ENCODE results near the gene ARMC12. TPM values are rescaled to one million over a fixed set of nuclear protein-coding genes. Genes with fewer than 3 reads are reported as not detected.

Gene ARMC12
- total RNA-seq, 3 donors from 2014 or later (not counting 1 experiment from before 2014, with no cell fraction given), result 0.59 to 1.5 (median 0.64) TPM

- TF ChIP-seq CTCF (IDR thresholded peaks at IDR 0.05), result no peak
- Histone ChIP-seq H3K27ac (ENCODE audit: low read length) (no peak overlapping the region), H3K27me3 (ENCODE audit: control insufficient read depth, insufficient read depth, low read length) (no peaks in the 10 kb centered on the region), H3K9me3 (ENCODE audit: control insufficient read depth, insufficient read depth, low read length) (no peaks in the 10 kb centered on the region), H3K36me3 (ENCODE audit: control insufficient read depth, insufficient read depth, low read length) (no peaks in the 10 kb centered on the region), H3K4me1 (ENCODE audit: control insufficient read depth, insufficient read depth, low read length) (no peaks in the 10 kb centered on the region), H3K4me3 (ENCODE audit: low read length) (no peak overlapping the region)
- intact Hi-C loops (cut with micrococcal nuclease), result no loop called here
- Mint-ChIP-seq H3K36me3 (no peaks in the 10 kb centered on the region), H3K27ac (no peak overlapping the region), H3K4me1 (no peaks in the 10 kb centered on the region), H3K27me3 (ENCODE audit: low read depth in 2 of 2) (peaks cover 16 to 35% of the 10 kb centered on the region in 2 donors), H3K4me3 (no peak overlapping the region), H3K9me3 (no peaks in the 10 kb centered on the region)
- ATAC-seq (no peak), DNase-seq (no peak)
- WGBS (ENCODE audit: insufficient coverage), result 53% methylated on average over 10 of the region's 10 CpGs
These were observed 20.8 kb downstream of the ARMC12 start for GRCh38 chr6:35757456-35758123.

- no peak overlapping the region for H3K4me3 Mint-ChIP-seq
- H3K36me3 Mint-ChIP-seq, result no peaks in the 10 kb centered on the region
- H3K4me3 ChIP-seq (ENCODE audit: low read length), result no peak overlapping the region
- peaks cover 32 to 53% of the 10 kb centered on the region in 2 donors for H3K27me3 Mint-ChIP-seq (ENCODE audit: low read depth in 2 of 2)
- no peak overlapping the region for H3K27ac ChIP-seq (ENCODE audit: low read length)
- H3K9me3 ChIP-seq (ENCODE audit: control insufficient read depth, insufficient read depth, low read length), result no peaks in the 10 kb centered on the region
- no peaks in the 10 kb centered on the region for H3K4me1 ChIP-seq (ENCODE audit: control insufficient read depth, insufficient read depth, low read length)
- no peak overlapping the region for H3K27ac Mint-ChIP-seq
- DNase-seq (no peak), ATAC-seq (no peak)
- H3K27me3 ChIP-seq (ENCODE audit: control insufficient read depth, insufficient read depth, low read length), result peaks cover 5% of the 10 kb centered on the region
- H3K36me3 ChIP-seq (ENCODE audit: control insufficient read depth, insufficient read depth, low read length), result no peaks in the 10 kb centered on the region
- WGBS (ENCODE audit: insufficient coverage), result 68% methylated on average over 3 of the region's 3 CpGs
- intact Hi-C loops (cut with micrococcal nuclease), result no loop called here
- no peak for TF ChIP-seq CTCF (IDR thresholded peaks at IDR 0.05)
- H3K9me3 Mint-ChIP-seq, result no peaks in the 10 kb centered on the region
- H3K4me1 Mint-ChIP-seq, result peaks cover 5 to 11% of the 10 kb centered on the region in 2 donors
These were observed 22.6 kb downstream of the ARMC12 start for GRCh38 chr6:35759426-35759825.

GRCh38 chr6:35765739-35766138 lies 28.9 kb downstream of the ARMC12 start:
- Histone ChIP-seq H3K9me3 (ENCODE audit: control insufficient read depth, insufficient read depth, low read length) (no peaks in the 10 kb centered on the region), H3K36me3 (ENCODE audit: control insufficient read depth, insufficient read depth, low read length) (no peaks in the 10 kb centered on the region), H3K4me3 (ENCODE audit: low read length) (no peak overlapping the region), H3K27me3 (ENCODE audit: control insufficient read depth, insufficient read depth, low read length) (peaks cover 8% of the 10 kb centered on the region), H3K27ac (ENCODE audit: low read length) (no peak overlapping the region), H3K4me1 (ENCODE audit: control insufficient read depth, insufficient read depth, low read length) (no peaks in the 10 kb centered on the region)
- no peak for TF ChIP-seq CTCF (IDR thresholded peaks at IDR 0.05)
- ATAC-seq, result no peak
- Mint-ChIP-seq H3K27ac (no peak overlapping the region), H3K9me3 (no peaks in the 10 kb centered on the region), H3K4me1 (peaks cover 5 to 11% of the 10 kb centered on the region in 2 donors), H3K4me3 (no peak overlapping the region), H3K27me3 (ENCODE audit: low read depth in 2 of 2) (peaks cover 27 to 36% of the 10 kb centered on the region in 2 donors), H3K36me3 (no peaks in the 10 kb centered on the region)
- WGBS (ENCODE audit: insufficient coverage), result 92% methylated on average over 23 of the region's 23 CpGs
- intact Hi-C loops (cut with micrococcal nuclease), result no loop called here
- DNase-seq, result no peak

GRCh38 chr6:35769211-35769610 lies 32.4 kb downstream of the ARMC12 start:
- peaks cover 8 to 9% of the 10 kb centered on the region in 2 donors for H3K27me3 Mint-ChIP-seq (ENCODE audit: low read depth in 2 of 2)
- no peaks in the 10 kb centered on the region for H3K36me3 Mint-ChIP-seq
- 95% methylated on average over 3 of the region's 4 CpGs for WGBS (ENCODE audit: insufficient coverage)
- no peak overlapping the region for H3K4me3 Mint-ChIP-seq
- no peaks in the 10 kb centered on the region for H3K4me1 ChIP-seq (ENCODE audit: control insufficient read depth, insufficient read depth, low read length)
- H3K4me1 Mint-ChIP-seq, result peaks cover 1 to 3% of the 10 kb centered on the region in 2 donors
- no peak overlapping the region for H3K27ac Mint-ChIP-seq
- H3K4me3 ChIP-seq (ENCODE audit: low read length), result no peak overlapping the region
- no peaks in the 10 kb centered on the region for H3K36me3 ChIP-seq (ENCODE audit: control insufficient read depth, insufficient read depth, low read length)
- ATAC-seq (no peak), DNase-seq (no peak)
- intact Hi-C loops (cut with micrococcal nuclease), result no loop called here
- TF ChIP-seq CTCF (IDR thresholded peaks at IDR 0.05), result no peak
- H3K9me3 ChIP-seq (ENCODE audit: control insufficient read depth, insufficient read depth, low read length), result no peaks in the 10 kb centered on the region
- no peak overlapping the region for H3K27ac ChIP-seq (ENCODE audit: low read length)
- peaks cover 3% of the 10 kb centered on the region for H3K27me3 ChIP-seq (ENCODE audit: control insufficient read depth, insufficient read depth, low read length)
- H3K9me3 Mint-ChIP-seq, result no peaks in the 10 kb centered on the region
